ENCODE results near the gene NOTCH4. TPM values are rescaled to one million over a fixed set of nuclear protein-coding genes. Genes with fewer than 3 reads are reported as not detected.

NOTCH4 gene
- total RNA-seq, 1 experiment from 2014 or later = 5.7 TPM

GRCh38 chr6:32177183-32177787, 46.6 kb downstream of the NOTCH4 start:
- CTCF ChIA-PET = interaction anchor here (0.6 to 2.5 kb wide), 12 partner anchors 11 to 735 kb away, joined by 3 to 32 read pairs (median 4); partner anchors contain the start of genes ATF6B, NEU1 and PBX2

GRCh38 chr6:32176476-32177182, 47.2 kb downstream of the NOTCH4 start:
- Mint-ChIP-seq H3K36me3 (ENCODE audit: insufficient read depth, unreplicated experiment) (peaks cover 67% of the 10 kb centered on the region), H3K4me3 (ENCODE audit: low read depth, unreplicated experiment) (peak overlapping the region; percentile 82), H3K27ac (ENCODE audit: unreplicated experiment) (peak overlapping the region; percentile 62), H3K9me3 (ENCODE audit: low read depth, unreplicated experiment) (no peaks in the 10 kb centered on the region), H3K27me3 (ENCODE audit: unreplicated experiment) (no peaks in the 10 kb centered on the region), H3K4me1 (ENCODE audit: low read depth, unreplicated experiment) (peaks cover 48% of the 10 kb centered on the region)
- no peak for DNase-seq
- CTCF ChIA-PET = interaction anchor here (0.6 to 2.5 kb wide), 7 partner anchors 14 to 735 kb away, joined by 3 to 32 read pairs (median 6); partner anchors contain the start of genes ATF6B and PBX2
- no TSS peak for BruUV-seq (replicated peaks)
- intact Hi-C loops (cut with micrococcal nuclease; ENCODE audit: unreplicated experiment) = loop anchor here (2.0 to 5.0 kb wide), 2 partner anchors 58 to 219 kb away; partner anchors contain the start of genes NELFE and SKIC2
- TF ChIP-seq CTCF (IDR thresholded peaks at IDR 0.05; ENCODE audit: unreplicated experiment) = no peak

More at GRCh38 chr6:32177183-32177787, 46.6 kb downstream of the NOTCH4 start:
- Mint-ChIP-seq H3K9me3 (ENCODE audit: low read depth, unreplicated experiment) (no peaks in the 10 kb centered on the region), H3K4me3 (ENCODE audit: low read depth, unreplicated experiment) (peak overlapping the region; percentile 82), H3K27me3 (ENCODE audit: unreplicated experiment) (no peaks in the 10 kb centered on the region), H3K4me1 (ENCODE audit: low read depth, unreplicated experiment) (peaks cover 48% of the 10 kb centered on the region), H3K27ac (ENCODE audit: unreplicated experiment) (peak overlapping the region; percentile 62), H3K36me3 (ENCODE audit: insufficient read depth, unreplicated experiment) (peaks cover 67% of the 10 kb centered on the region)
- TF ChIP-seq CTCF (IDR thresholded peaks at IDR 0.05; ENCODE audit: unreplicated experiment) = no peak
- BruUV-seq (replicated peaks) = TSS peak; percentile 46
- intact Hi-C loops (cut with micrococcal nuclease; ENCODE audit: unreplicated experiment) = loop anchor here (2.0 to 5.0 kb wide), 2 partner anchors 58 to 220 kb away; partner anchors contain the start of genes NELFE and SKIC2
- DNase-seq = peak; percentile 65

- no TSS peak for BruUV-seq (replicated peaks)
- Mint-ChIP-seq H3K4me3 (ENCODE audit: low read depth, unreplicated experiment) (peak within 1 kb of the TSS; percentile 82), H3K4me1 (ENCODE audit: low read depth, unreplicated experiment) (peaks cover 48% of the 10 kb centered on the region), H3K27me3 (ENCODE audit: unreplicated experiment) (no peaks in the 10 kb centered on the region), H3K27ac (ENCODE audit: unreplicated experiment) (peak within 1 kb of the TSS; percentile 62), H3K9me3 (ENCODE audit: low read depth, unreplicated experiment) (no peaks in the 10 kb centered on the region), H3K36me3 (ENCODE audit: insufficient read depth, unreplicated experiment) (peaks cover 61% of the 10 kb centered on the region)
- intact Hi-C loops (cut with micrococcal nuclease; ENCODE audit: unreplicated experiment) = loop anchor here (2.0 to 5.0 kb wide), 2 partner anchors 57 to 219 kb away; partner anchors contain the start of genes NELFE and SKIC2
- no peak for TF ChIP-seq CTCF (IDR thresholded peaks at IDR 0.05; ENCODE audit: unreplicated experiment)
- CTCF ChIA-PET = interaction anchor here (2.5 kb wide), 1 partner anchor 21 kb away, joined by 32 read pairs; no protein-coding TSS in a partner anchor
- peak; percentile 100 for DNase-seq
Observed at GRCh38 chr6:32175711-32176475, 48.0 kb downstream of the NOTCH4 start, which contains the start of gene AGPAT1. TSS of gene AGPAT1 (minus strand) at chr6:32176084. CDS start at chr6:32171496, 4,588 bp downstream.

- Mint-ChIP-seq H3K9me3 (ENCODE audit: low read depth, unreplicated experiment) (no peaks in the 10 kb centered on the region), H3K27me3 (ENCODE audit: unreplicated experiment) (no peaks in the 10 kb centered on the region), H3K4me3 (ENCODE audit: low read depth, unreplicated experiment) (peak overlapping the region; percentile 82), H3K36me3 (ENCODE audit: insufficient read depth, unreplicated experiment) (peaks cover 59% of the 10 kb centered on the region), H3K27ac (ENCODE audit: unreplicated experiment) (no peak overlapping the region), H3K4me1 (ENCODE audit: low read depth, unreplicated experiment) (peaks cover 48% of the 10 kb centered on the region)
- BruUV-seq (replicated peaks) = no TSS peak
- intact Hi-C loops (cut with micrococcal nuclease; ENCODE audit: unreplicated experiment) = loop anchor here (5.0 kb wide), 1 partner anchor 218 kb away; the partner anchor contains the start of genes NELFE and SKIC2
- CTCF ChIA-PET = no interaction called here
- no peak for TF ChIP-seq CTCF (IDR thresholded peaks at IDR 0.05; ENCODE audit: unreplicated experiment)
- no peak for DNase-seq
Observed at GRCh38 chr6:32175322-32175710, 48.6 kb downstream of the NOTCH4 start.

All from Calu3 (cell line).